ENCODE results near the gene STMN1. TPM values are rescaled to one million over a fixed set of nuclear protein-coding genes. Genes with fewer than 3 reads are reported as not detected.
A peak's percentile ranks its signal among the peaks of the same experiment; 100 is the strongest.

The STMN1 gene
- total and polyA plus RNA-seq, 3 donors from 2014 or later = 230 to 727 (median 393) TPM

DNA sequence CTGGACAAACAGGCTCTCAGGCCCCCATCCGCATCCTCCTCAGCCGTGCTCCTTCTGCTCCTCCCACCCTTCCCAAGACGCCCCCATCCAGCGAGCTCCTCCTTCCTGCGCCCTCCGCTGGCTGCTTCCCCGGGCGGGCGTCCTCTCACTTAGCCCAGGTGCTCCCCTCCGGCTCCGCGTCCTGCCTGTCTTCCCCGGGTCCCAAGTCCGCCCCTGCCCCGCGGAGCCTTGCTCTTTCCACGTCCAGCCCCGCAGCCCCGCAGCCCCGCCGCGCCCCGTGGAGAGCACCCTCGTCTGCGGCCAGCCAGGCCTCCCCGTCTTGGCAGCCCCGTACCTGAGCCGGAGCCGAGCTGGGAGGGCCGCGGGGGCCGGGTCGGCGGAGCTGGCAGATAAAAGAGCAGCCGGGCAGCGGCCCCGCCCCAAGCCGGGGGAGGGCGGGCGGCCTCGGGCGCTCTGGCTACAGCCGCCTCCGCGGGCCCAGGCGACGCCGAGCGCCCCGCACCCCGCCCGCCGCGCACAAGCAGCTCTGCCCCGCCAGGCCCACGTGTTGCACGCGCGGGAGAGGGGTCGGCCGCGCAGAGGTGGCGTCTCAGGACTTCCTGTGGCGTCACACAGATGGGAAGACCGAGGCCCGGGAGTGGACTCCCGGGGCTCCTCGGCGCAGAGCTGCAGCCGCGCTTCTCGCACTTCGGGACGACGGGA is 30.9 kb downstream of the STMN1 start, which contains the start of gene PAQR7:
Gene PAQR7 (minus strand): TSS at position 555 of the 702 bp plus-strand sequence. CDS start 11,869 bp downstream, outside the sequence.
- Histone ChIP-seq H3K4me3 (peak within 1 kb of the TSS; percentile 71 to 77), H3K27me3 (no peaks in the 10 kb centered on the region), H3K36me3 (ENCODE audit: low read depth, missing control alignments) (no peaks in the 10 kb centered on the region), H3K27ac (peak within 1 kb of the TSS; percentile 81 to 88), H3K9me3 (no peaks in the 10 kb centered on the region), H3K4me1 (peaks cover 59% of the 10 kb centered on the region)
- WGBS, 2 donors = 0% methylated on average over 29 to 31 of the region's 75 CpGs
- DNase-seq = peak; percentile 91
- no peak for TF ChIP-seq POLR2A (IDR thresholded peaks at IDR 0.05)
- TF ChIP-seq, protein P1, sequence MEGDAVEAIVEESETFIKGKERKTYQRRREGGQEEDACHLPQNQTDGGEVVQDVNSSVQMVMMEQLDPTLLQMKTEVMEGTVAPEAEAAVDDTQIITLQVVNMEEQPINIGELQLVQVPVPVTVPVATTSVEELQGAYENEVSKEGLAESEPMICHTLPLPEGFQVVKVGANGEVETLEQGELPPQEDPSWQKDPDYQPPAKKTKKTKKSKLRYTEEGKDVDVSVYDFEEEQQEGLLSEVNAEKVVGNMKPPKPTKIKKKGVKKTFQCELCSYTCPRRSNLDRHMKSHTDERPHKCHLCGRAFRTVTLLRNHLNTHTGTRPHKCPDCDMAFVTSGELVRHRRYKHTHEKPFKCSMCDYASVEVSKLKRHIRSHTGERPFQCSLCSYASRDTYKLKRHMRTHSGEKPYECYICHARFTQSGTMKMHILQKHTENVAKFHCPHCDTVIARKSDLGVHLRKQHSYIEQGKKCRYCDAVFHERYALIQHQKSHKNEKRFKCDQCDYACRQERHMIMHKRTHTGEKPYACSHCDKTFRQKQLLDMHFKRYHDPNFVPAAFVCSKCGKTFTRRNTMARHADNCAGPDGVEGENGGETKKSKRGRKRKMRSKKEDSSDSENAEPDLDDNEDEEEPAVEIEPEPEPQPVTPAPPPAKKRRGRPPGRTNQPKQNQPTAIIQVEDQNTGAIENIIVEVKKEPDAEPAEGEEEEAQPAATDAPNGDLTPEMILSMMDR (IDR thresholded peaks at IDR 0.05) = no peak
- intact Hi-C loops (cut with DNase I; ENCODE audit: low total_unique reads) = no loop called here

- Histone ChIP-seq H3K27ac (peak overlapping the region; percentile 81 to 88), H3K4me1 (peaks cover 53% of the 10 kb centered on the region), H3K36me3 (ENCODE audit: low read depth, missing control alignments) (no peaks in the 10 kb centered on the region), H3K27me3 (no peaks in the 10 kb centered on the region), H3K9me3 (no peaks in the 10 kb centered on the region), H3K4me3 (peak overlapping the region; percentile 71 to 77)
- intact Hi-C loops (cut with DNase I; ENCODE audit: low total_unique reads) = no loop called here
- 14 to 17% methylated on average over 8 of the region's 8 CpGs for WGBS, 2 donors
- TF ChIP-seq, protein P1 (IDR thresholded peaks at IDR 0.05) = no peak
- TF ChIP-seq POLR2A (IDR thresholded peaks at IDR 0.05) = no peak
- DNase-seq = no peak
Measured at GRCh38 chr1:25874635-25875153, 31.5 kb downstream of the STMN1 start.

DNA sequence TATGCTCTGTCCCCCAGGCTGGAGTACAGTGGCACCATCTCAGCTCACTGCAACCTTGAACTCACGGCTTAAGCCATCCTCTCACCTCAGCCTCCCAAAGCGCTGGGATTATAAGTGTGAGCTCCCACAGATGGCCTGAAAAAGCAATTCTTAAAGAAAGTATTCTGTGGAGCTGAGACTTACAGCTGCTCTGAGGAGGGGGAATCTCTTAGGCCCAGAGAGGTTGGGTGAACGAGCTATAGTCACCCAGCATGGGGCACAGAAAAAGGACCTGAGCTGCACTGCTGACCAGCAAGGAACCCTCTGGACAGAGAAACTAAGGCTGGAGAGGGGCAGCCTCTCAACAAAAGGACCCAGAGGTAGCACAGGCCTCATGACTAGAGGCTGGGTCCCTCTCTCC is 32.0 kb downstream of the STMN1 start:
- WGBS, 2 donors = 76 to 78% methylated on average over 3 of the region's 3 CpGs
- TF ChIP-seq POLR2A (IDR thresholded peaks at IDR 0.05) = no peak
- TF ChIP-seq, protein P1 (IDR thresholded peaks at IDR 0.05) = no peak
- peak overlapping the region; percentile 81 to 88 for H3K27ac ChIP-seq
- intact Hi-C loops (cut with DNase I; ENCODE audit: low total_unique reads) = no loop called here
- peaks cover 48% of the 10 kb centered on the region for H3K4me1 ChIP-seq
- H3K36me3 ChIP-seq (ENCODE audit: low read depth, missing control alignments) = no peaks in the 10 kb centered on the region
- DNase-seq = no peak
- no peaks in the 10 kb centered on the region for H3K27me3 ChIP-seq
- H3K9me3 ChIP-seq = no peaks in the 10 kb centered on the region
- H3K4me3 ChIP-seq = peak overlapping the region; percentile 71 to 77

DNA sequence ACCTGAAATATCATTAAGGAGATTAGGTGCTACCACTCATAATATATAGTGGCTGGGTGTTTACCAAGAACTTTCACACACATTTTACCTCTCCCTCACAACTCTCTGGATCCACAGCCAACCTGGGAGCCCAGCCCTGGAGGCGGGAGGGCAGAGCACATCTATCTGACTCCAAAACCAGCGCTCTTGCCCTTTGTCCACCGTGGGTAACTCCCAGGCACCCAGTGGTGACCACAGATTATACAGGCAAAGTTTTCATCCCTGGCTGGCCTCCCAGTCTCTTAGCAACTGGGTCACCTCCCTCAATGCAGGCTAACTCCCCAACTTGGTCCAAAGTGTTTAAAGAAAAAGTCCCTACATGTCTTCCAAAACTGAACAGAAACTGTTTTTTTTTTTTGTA is 33.1 kb downstream of the STMN1 start:
- H3K4me3 ChIP-seq = no peak overlapping the region
- DNase-seq = peak; percentile 67
- peaks cover 42% of the 10 kb centered on the region for H3K4me1 ChIP-seq
- no peaks in the 10 kb centered on the region for H3K36me3 ChIP-seq (ENCODE audit: low read depth, missing control alignments)
- TF ChIP-seq, protein P1 (IDR thresholded peaks at IDR 0.05) = no peak
- TF ChIP-seq POLR2A (IDR thresholded peaks at IDR 0.05) = no peak
- H3K27me3 ChIP-seq = no peaks in the 10 kb centered on the region
- intact Hi-C loops (cut with DNase I; ENCODE audit: low total_unique reads) = no loop called here
- peak overlapping the region in 1 of 2 donors; percentile 38 for H3K27ac ChIP-seq
- 31 to 64% methylated on average over 3 of the region's 3 CpGs for WGBS, 2 donors
- H3K9me3 ChIP-seq = no peaks in the 10 kb centered on the region
